ENCODE data around the gene CDH9. TPM values are rescaled to one million over a fixed set of nuclear protein-coding genes. Genes with fewer than 3 reads are reported as not detected.

Gene CDH9
- total and polyA plus RNA-seq, 11 donors, result not detected

GRCh38 chr5:26872337-26872736 lies 166.0 kb downstream of the CDH9 start:
- no peak overlapping the region for H3K4me3 ChIP-seq
- TF ChIP-seq, protein P1, sequence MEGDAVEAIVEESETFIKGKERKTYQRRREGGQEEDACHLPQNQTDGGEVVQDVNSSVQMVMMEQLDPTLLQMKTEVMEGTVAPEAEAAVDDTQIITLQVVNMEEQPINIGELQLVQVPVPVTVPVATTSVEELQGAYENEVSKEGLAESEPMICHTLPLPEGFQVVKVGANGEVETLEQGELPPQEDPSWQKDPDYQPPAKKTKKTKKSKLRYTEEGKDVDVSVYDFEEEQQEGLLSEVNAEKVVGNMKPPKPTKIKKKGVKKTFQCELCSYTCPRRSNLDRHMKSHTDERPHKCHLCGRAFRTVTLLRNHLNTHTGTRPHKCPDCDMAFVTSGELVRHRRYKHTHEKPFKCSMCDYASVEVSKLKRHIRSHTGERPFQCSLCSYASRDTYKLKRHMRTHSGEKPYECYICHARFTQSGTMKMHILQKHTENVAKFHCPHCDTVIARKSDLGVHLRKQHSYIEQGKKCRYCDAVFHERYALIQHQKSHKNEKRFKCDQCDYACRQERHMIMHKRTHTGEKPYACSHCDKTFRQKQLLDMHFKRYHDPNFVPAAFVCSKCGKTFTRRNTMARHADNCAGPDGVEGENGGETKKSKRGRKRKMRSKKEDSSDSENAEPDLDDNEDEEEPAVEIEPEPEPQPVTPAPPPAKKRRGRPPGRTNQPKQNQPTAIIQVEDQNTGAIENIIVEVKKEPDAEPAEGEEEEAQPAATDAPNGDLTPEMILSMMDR (IDR thresholded peaks at IDR 0.05), result no peak
- TF ChIP-seq POLR2A (IDR thresholded peaks at IDR 0.05), result no peak
- H3K9me3 ChIP-seq, result no peaks in the 10 kb centered on the region
- no peaks in the 10 kb centered on the region for H3K4me1 ChIP-seq
- 63 to 69% (median 67%) methylated on average over 3 of the region's 3 CpGs for WGBS, 4 donors
- no peak overlapping the region for H3K27ac ChIP-seq
- no peaks in the 10 kb centered on the region for H3K36me3 ChIP-seq
- no peaks in the 10 kb centered on the region for H3K27me3 ChIP-seq
- intact Hi-C loops (cut with DNase I), result no loop called here
- ATAC-seq (no peak), DNase-seq (no peak)

DNA sequence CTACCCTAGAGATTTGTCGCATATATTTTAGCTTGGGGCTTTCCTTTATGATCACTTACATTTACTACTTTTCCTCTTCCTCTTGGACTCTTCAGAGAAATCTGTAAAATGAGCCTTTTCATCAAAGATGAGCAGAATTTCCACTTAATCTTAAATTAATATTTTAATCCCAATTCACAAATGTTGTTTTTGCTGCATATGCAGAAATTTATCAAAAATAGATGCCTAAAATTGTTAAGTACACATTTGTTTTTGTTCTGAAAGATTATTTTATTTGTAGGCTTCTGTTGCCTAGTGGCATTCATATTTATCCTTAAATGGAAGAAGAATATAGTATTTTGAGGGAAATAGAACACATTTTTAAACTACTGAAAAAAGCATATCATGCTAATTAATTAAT lies 168.6 kb downstream of the CDH9 start:
- WGBS, 4 donors, result 71 to 85% (median 80%) methylated on average over 1 of the region's 1 CpG

GRCh38 chr5:26868504-26868903 lies 169.9 kb downstream of the CDH9 start:
- no peaks in the 10 kb centered on the region for H3K27me3 ChIP-seq
- intact Hi-C loops (cut with DNase I), result no loop called here
- H3K4me3 ChIP-seq, result no peak overlapping the region
- WGBS, 4 donors, result 78 to 88% (median 83%) methylated on average over 3 of the region's 3 CpGs
- H3K9me3 ChIP-seq, result no peaks in the 10 kb centered on the region
- no peak overlapping the region for H3K27ac ChIP-seq
- no peak for DNase-seq
- no peaks in the 10 kb centered on the region for H3K4me1 ChIP-seq
- TF ChIP-seq POLR2A (IDR thresholded peaks at IDR 0.05), result no peak
- TF ChIP-seq, protein P1 (IDR thresholded peaks at IDR 0.05), result no peak
- H3K36me3 ChIP-seq, result no peaks in the 10 kb centered on the region
- ATAC-seq, result no peak

More for the DNA sequence above, 168.6 kb downstream of the CDH9 start:
- Histone ChIP-seq H3K27me3 (no peaks in the 10 kb centered on the region), H3K27ac (no peak overlapping the region), H3K36me3 (no peaks in the 10 kb centered on the region), H3K9me3 (no peaks in the 10 kb centered on the region), H3K4me3 (no peak overlapping the region), H3K4me1 (no peaks in the 10 kb centered on the region)
- TF ChIP-seq, protein P1 (IDR thresholded peaks at IDR 0.05), result no peak
- TF ChIP-seq POLR2A (IDR thresholded peaks at IDR 0.05), result no peak
- ATAC-seq (no peak), DNase-seq (no peak)
- intact Hi-C loops (cut with DNase I), result no loop called here

DNA sequence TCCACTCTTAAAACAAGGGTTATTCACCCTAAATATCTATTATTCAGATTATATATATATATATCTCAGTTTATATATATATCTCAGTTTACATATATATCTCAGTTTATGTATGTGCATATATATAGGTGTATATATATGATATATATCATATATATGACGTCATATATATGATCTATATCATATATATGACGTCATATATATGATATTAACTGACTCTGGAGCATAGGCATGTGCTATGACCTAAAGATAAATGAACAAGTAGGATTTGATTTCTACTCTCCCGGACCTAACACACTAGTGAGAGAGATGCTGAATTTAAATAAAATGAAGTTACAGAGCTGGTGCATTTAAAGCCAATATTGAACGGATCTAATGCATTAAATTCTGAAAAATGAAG lies 174.3 kb downstream of the CDH9 start:
- no peak for TF ChIP-seq POLR2A (IDR thresholded peaks at IDR 0.05)
- TF ChIP-seq, protein P1 (IDR thresholded peaks at IDR 0.05), result no peak
- H3K9me3 ChIP-seq, result no peaks in the 10 kb centered on the region
- no peak for ATAC-seq
- intact Hi-C loops (cut with DNase I), result no loop called here
- H3K4me1 ChIP-seq, result no peaks in the 10 kb centered on the region
- H3K27me3 ChIP-seq, result no peaks in the 10 kb centered on the region
- H3K4me3 ChIP-seq, result no peak overlapping the region
- WGBS, 4 donors, result 43 to 52% (median 49%) methylated on average over 4 of the region's 4 CpGs
- no peak overlapping the region for H3K27ac ChIP-seq
- no peaks in the 10 kb centered on the region for H3K36me3 ChIP-seq
- DNase-seq, result no peak

All from heart left ventricle (tissue), 16 donors.